Subcutaneous preadipocyte (primary cell): ENCODE data around the gene CCDC47. TPM values are rescaled to one million over a fixed set of nuclear protein-coding genes. Genes with fewer than 3 reads are reported as not detected.

Experiments used
- total RNA-seq: library from RNA; depleted of rRNA; stranded (reverse); fragments of >200 nt; gene quantifications from 2 replicates; pipeline ENCODE4 v1.2.3, GENCODE V29; 2012

CCDC47 gene, protein sequence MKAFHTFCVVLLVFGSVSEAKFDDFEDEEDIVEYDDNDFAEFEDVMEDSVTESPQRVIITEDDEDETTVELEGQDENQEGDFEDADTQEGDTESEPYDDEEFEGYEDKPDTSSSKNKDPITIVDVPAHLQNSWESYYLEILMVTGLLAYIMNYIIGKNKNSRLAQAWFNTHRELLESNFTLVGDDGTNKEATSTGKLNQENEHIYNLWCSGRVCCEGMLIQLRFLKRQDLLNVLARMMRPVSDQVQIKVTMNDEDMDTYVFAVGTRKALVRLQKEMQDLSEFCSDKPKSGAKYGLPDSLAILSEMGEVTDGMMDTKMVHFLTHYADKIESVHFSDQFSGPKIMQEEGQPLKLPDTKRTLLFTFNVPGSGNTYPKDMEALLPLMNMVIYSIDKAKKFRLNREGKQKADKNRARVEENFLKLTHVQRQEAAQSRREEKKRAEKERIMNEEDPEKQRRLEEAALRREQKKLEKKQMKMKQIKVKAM
- total RNA-seq: 62.5 and 66.7 TPM in 2 replicates

DNA sequence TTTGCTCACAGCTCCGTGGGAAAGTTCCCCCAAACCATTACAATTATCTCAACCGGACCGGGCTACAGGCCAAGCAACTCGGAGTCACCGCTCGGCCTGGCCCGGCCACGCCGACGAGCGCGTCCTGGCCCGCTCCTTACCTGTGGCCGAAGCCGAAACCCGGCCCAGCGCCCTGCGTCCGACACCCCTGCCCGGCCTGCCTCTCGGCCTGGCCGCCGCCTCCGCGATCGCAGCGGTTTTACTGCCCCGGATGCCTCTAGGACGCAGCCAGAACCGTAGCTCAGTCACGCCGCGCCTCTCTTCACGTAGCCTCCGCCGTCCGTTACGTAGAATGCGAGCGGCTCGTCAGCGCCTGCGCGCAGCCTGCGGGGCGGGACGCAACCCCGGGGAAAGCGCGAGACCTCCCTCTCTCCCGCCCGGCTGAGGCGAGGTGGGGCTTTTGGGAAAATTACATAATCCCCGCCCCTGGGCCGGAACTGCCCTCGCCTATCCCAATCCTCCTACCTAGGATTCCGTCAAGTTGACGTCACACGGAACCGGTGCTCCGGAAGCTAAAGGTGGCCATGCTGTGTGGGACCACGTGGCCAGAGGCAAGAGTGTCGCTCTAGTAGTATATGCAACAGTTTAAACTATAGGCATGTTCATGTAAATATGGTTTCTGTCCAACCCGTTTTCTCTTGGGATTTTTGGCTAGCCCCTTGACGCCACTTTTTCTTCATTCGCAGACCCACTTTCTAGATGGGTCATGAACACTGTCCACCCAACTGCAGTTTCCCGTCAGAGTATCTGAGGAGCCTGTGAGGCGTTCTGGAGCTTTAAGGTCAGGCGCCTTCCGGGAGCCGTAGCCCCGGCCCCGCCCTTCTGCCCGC is at the start of gene CCDC47:
Gene CCDC47, minus strand, starts transcription at position 326 of the 869 bp plus-strand sequence. CDS start 7,422 bp downstream, outside the sequence.

DNA sequence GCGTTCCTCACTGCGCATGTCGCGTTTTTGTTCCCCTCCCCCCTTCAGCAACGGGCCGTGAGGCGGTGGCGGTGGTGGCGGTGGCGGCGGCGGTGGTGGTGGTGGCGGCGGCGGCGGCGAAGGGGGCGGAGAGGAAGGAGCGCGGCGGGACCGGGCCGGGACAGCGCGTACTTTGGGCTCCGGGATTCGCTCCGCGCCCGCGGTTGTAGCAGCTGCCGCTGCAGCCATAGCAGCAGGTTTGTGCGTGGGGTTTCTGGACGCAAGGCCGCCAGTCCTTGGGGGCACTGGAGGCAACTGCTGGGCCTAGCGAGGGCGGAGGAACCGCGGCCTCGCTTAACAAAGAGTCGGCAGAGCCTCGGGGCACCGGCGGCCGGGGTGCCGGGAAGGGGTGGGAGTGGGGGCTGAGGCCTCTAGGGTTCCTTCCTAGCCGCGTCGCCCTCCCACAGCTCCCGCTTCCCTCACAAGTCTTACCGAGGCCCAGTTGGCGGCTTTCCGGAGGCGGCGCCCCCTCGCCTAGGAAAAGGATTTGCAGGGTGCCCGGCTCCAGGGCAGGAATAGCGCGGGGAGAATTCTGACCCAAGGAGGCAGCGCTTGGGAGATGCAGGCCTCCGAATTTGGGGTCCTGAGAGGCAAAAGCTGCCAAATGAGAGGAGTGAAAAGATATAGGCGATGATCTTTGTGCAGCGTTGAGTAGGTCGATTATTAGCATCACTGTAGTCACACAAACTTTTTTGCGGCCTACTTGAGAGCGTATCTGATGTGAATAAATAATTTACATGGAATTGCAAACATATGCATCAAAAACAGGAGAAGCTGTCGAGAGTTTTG is 958 bp upstream of the CCDC47 start, which contains the start of gene DDX42:
Gene DDX42, plus strand, starts transcription at position 30 of the 828 bp plus-strand sequence. CDS start 12,880 bp downstream, outside the sequence.

DNA sequence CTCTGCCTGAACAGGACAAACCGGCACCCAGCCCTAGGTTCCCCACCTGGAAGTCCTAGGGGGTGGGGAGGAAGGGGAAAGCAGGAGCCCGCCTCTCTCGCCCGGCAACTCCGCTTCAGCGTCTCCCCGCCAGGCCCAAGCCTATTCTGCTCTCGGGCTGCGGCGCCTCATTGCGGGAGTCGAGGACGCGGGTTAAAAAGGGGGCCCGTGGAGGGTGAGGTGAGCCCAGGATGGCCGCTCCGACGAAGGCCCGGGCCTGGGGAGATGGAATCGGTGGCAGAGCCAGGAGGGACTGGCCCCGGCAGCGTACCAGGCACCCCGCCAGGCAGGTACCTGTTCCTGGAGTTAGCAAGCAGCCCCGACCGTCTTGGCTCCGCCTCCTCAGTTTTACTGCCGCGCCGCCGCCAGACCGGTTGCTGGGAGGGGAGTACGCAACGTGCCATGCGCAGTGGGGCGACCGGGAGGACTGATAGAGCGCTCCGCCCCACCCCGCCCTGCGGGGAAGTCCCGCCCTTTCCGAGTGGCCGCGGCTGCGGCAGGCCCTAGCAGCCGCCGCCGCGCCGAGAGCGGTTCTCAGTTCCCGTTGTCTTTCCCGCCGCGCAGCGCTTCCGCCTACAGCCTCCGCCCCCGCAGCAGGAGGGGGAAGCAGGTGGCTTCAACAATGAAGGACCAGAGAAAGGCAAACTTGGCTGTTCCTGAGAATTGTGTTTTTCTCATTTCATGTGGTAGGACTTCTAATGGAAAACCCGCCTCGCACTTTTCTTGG is 31.8 kb downstream of the CCDC47 start, which contains the start of gene STRADA:
Gene STRADA, minus strand, starts transcription at position 392 of the 766 bp plus-strand sequence. CDS start 13,430 bp downstream, outside the sequence.

DNA sequence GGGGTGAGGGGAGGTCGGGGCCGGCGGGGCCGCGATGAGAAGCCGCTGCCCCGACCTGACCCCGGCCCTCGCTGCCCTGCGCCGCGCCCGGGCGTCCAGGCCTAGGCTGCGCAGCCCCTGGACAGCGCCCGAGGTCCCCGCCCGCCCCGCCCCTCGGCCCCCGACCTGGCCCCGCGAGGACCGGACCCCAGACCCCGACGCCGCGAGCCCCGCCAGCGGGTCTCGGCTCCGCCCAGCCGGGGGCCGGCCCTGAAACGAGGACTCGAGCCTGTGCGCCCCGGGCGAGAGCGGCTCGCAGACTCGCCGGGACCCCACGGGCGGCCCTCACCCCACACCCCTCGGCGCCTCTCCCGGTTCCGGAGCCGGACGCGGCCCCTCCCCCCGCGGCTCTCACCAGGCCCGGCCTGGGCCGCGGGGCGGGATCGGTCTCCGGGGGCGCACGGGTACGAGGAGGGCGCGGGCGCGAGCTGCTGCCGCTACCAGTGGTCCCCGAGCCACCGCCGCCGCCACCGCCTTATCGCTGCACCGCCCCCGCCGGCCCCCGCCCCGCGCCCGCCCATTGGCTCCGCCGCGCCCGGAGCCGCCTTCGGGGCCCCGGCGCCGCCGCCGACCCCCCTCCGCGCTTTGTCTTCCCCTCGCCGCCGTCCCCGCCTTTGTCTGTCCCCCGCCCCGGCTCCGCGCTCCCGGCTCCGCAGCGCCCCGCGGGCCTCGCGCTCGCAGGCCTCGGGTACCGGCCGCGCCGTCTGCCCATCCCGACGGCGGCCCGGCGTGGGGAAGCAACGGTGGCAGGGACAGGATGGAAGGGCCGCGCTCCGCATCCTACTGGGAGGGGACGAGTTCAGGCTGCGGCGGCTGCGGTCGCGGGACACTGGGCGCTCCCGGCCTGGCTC is 73.5 kb downstream of the CCDC47 start, which contains the start of gene LIMD2:
Gene LIMD2, minus strand, starts transcription at position 488 of the 890 bp plus-strand sequence. CDS start 827 bp downstream, outside the sequence.

Other genes starting within 250 kb of the CCDC47 start
- gene DCAF7, start 223.1 kb downstream of the CCDC47 start, total RNA-seq: 20.2 and 26.4 TPM in 2 replicates
- gene TACO1, start 172.7 kb downstream of the CCDC47 start, total RNA-seq: 22.8 and 31.9 TPM in 2 replicates
- gene MAP3K3, start 151.2 kb downstream of the CCDC47 start, total RNA-seq: 30.1 and 38.1 TPM in 2 replicates
- 1.8 and 4.7 TPM in 2 replicates for gene LIMD2, start 73.5 kb downstream of the CCDC47 start, total RNA-seq
- gene STRADA, start 31.8 kb downstream of the CCDC47 start, total RNA-seq: 28.3 and 29.1 TPM in 2 replicates
- gene DDX42, start 573 bp upstream of the CCDC47 start, total RNA-seq: 55.9 and 65.3 TPM in 2 replicates
- 48.9 and 56.6 TPM in 2 replicates for gene PSMC5, start 53.8 kb upstream of the CCDC47 start, total RNA-seq
- gene FTSJ3, start 54.1 kb upstream of the CCDC47 start, total RNA-seq: 56.6 and 64.7 TPM in 2 replicates
- gene SMARCD2, start 69.1 kb upstream of the CCDC47 start, total RNA-seq: 142 and 174 TPM in 2 replicates
- not detected in 2 replicates for gene CSH2, start 100.1 kb upstream of the CCDC47 start, total RNA-seq
- gene GH2, start 108.3 kb upstream of the CCDC47 start, total RNA-seq: not detected in 2 replicates
- gene CSH1, start 123.0 kb upstream of the CCDC47 start, total RNA-seq: not detected in 2 replicates
- not detected in 2 replicates for gene CSHL1, start 137.7 kb upstream of the CCDC47 start, total RNA-seq
- gene GH1, start 145.2 kb upstream of the CCDC47 start, total RNA-seq: not detected in 2 replicates
- gene CD79B, start 158.7 kb upstream of the CCDC47 start, total RNA-seq: 0.39 TPM in 1 of 2 replicates, not detected in the other
- gene SCN4A, start 199.3 kb upstream of the CCDC47 start, total RNA-seq: under 0.01 TPM in 1 of 2 replicates, not detected in the other
- 0.73 and 2.0 TPM in 2 replicates for gene PRR29, start 224.8 kb upstream of the CCDC47 start, total RNA-seq
- gene ICAM2, start 247.0 kb upstream of the CCDC47 start, total RNA-seq: 15.1 and 33.0 TPM in 2 replicates